Heart left ventricle (tissue), 13 donors: ENCODE data around the gene KIF4A.

Source experiments
- CTCF ChIP-seq, 12 donors: fragments of 200-600 bp; sonication (generic) in 4 of 12; IDR thresholded peaks; one replicate each; pipeline versions ENCODE4 v1.5.0 to v1.8.0; 2018 to 2022; ENCODE audit warnings: antibody characterized with exemption in 12 of 12, mild to moderate bottlenecking in 5 of 12
- POLR2A ChIP-seq, 2 donors: fragments of 450-650 bp; IDR thresholded peaks; one replicate each; pipeline ENCODE4 v1.6.1; 2017; ENCODE audit warnings: antibody characterized with exemption in 2 of 2, mild to moderate bottlenecking in 2 of 2, moderate library complexity in 2 of 2
- donor health status: ischemic (EF 13 %, LVEDD 7.1; RV severe dilation, severe dysfunction).
- donor health status: DM: no; HTN: yes; CAD: no.
- donor health status: DM: no; HTN: no; CAD: no.
- donor health status: ischemic (EF 25% LVEDD 6.9; RV normal size, moderate dysfunction).
- donor health status: ischemic (EF 25% LVEDD 5.7; RV mildly dilated, moderate dysfunction).
- donor health status: ischemic (EF 35%, LVEDD 5.7; RV mildly dilated, moderate dysfunction).
- donor health status: nonischemic (EF 11% LVEDD 7.7; RV severe dilation, severe dysfunction).
- donor health status: DM: yes; HTN: yes; CAD: no.
- donor health status: PGD.
- donor health status: ischemic (EF 29% LVEDD 5.4; RV normal size, mild dysfunction).
- donor health status: nonischemic (EF 23%, LVEDD 6.1; RV moderate dilation, normal function).

GRCh38 chrX:70427365-70427764 lies 137.5 kb downstream of the KIF4A start:
- TF ChIP-seq CTCF (IDR thresholded peaks at IDR 0.05) (no peak), POLR2A (IDR thresholded peaks at IDR 0.05) (no peak)
